SK-N-SH (cell line): ENCODE results near the gene PEPD.

ENCODE experiments used
- CTCF ChIP-seq: fragments of 200-600 bp; sonication (generic); IDR thresholded peaks from 2 replicates; pipeline ENCODE4 v1.6.1; 2017; ENCODE audit warnings: antibody characterized with exemption, mild to moderate bottlenecking, moderate library complexity
- EP300 ChIP-seq, 2 experiments: IDR thresholded peaks; 2 replicates each; pipeline versions ENCODE4 v1.4.0 to v1.6.1; 2012; ENCODE audit warnings: borderline replicate concordance in 1 of 2, low read depth in 1 of 2, low read length in 1 of 2
- EZH2phosphoT487 ChIP-seq: fragments of 200-600 bp; sonication (generic); IDR thresholded peaks from 2 replicates; pipeline ENCODE4 v1.6.1; 2017; ENCODE audit warnings: low read depth, mixed run types, mild to moderate bottlenecking, antibody characterized with exemption, moderate library complexity, borderline replicate concordance
- RAD21 ChIP-seq: IDR thresholded peaks from 2 replicates; pipeline ENCODE4 v1.6.1; 2012; ENCODE audit warnings: mild to moderate bottlenecking, low read length

GRCh38 chr19:33428627-33429125 lies 92.9 kb downstream of the PEPD start:
- TF ChIP-seq EP300 (IDR thresholded peaks at IDR 0.05; ENCODE audit: borderline replicate concordance in 1 of 2, low read depth in 1 of 2, low read length in 1 of 2) (no peak), CTCF (no peak), EZH2phosphoT487 (no peak), RAD21 (no peak)
